GM19397 (cell line): ENCODE measurements around the gene INPP4A.

Source experiments
- ATAC-seq: cut with Tn5 transposase; IDR thresholded peaks from one replicate; pipeline ENCODE4 v1.9.1; 2021; ENCODE audit warnings: mild to moderate bottlenecking, moderate library complexity; ENCODE audit not compliant: unreplicated experiment

The INPP4A gene

GRCh38 chr2:98459496-98460175 lies 15.0 kb downstream of the INPP4A start:
- ATAC-seq = no peak

- ATAC-seq = peak; percentile 61
Observed at GRCh38 chr2:98460573-98461497, 16.2 kb downstream of the INPP4A start.

- ATAC-seq = no peak
Observed at GRCh38 chr2:98461498-98462049, 16.9 kb downstream of the INPP4A start.

- ATAC-seq = no peak
Observed at GRCh38 chr2:98463081-98463481, 18.4 kb downstream of the INPP4A start.

GRCh38 chr2:98463551-98463971 lies 18.9 kb downstream of the INPP4A start:
- no peak for ATAC-seq

- no peak for ATAC-seq
Observed at GRCh38 chr2:98463988-98464771, 19.5 kb downstream of the INPP4A start.

GRCh38 chr2:98464772-98465310 lies 20.2 kb downstream of the INPP4A start:
- peak; percentile 39 for ATAC-seq

GRCh38 chr2:98465456-98466226 lies 21.0 kb downstream of the INPP4A start:
- peak; percentile 35 for ATAC-seq

- no peak for ATAC-seq
Observed at GRCh38 chr2:98467082-98467536, 22.5 kb downstream of the INPP4A start.

- no peak for ATAC-seq
Observed at GRCh38 chr2:98467652-98468051, 23.0 kb downstream of the INPP4A start.

GRCh38 chr2:98468621-98469236 lies 24.1 kb downstream of the INPP4A start:
- peak; percentile 25 for ATAC-seq

- no peak for ATAC-seq
Observed at GRCh38 chr2:98469862-98470544, 25.3 kb downstream of the INPP4A start.

- ATAC-seq = no peak
Observed at GRCh38 chr2:98470851-98471255, 26.2 kb downstream of the INPP4A start.

GRCh38 chr2:98471402-98472131 lies 26.9 kb downstream of the INPP4A start:
- ATAC-seq = no peak

- no peak for ATAC-seq
Observed at GRCh38 chr2:98472132-98472650, 27.5 kb downstream of the INPP4A start.

GRCh38 chr2:98472961-98473746 lies 28.5 kb downstream of the INPP4A start:
- ATAC-seq = no peak
